H1 (cell line): ENCODE results near the gene SIRT7. TPM values are rescaled to one million over a fixed set of nuclear protein-coding genes. Genes with fewer than 3 reads are reported as not detected.

Source experiments
- CTCF ChIA-PET: fragments of 300-600 bp; sonication (Branson Sonifier 250); formaldehyde crosslinking; loops from one replicate; lab custom pipeline; 2021; ENCODE audit not compliant: partially characterized antibody; lab: Charles Lee
- POLR2A ChIA-PET: fragments of 300-600 bp; sonication (Branson Sonifier 250); formaldehyde crosslinking; loops from one replicate; lab custom pipeline; 2021; ENCODE audit warnings: inconsistent platforms; ENCODE audit not compliant: partially characterized antibody; lab: Charles Lee
- DNase-seq, 2 experiments: peaks; one replicate each; pipeline versions ENCODE4 v3.0.0 to v3.0.0-alpha.2; 2010 to 2022; ENCODE audit warnings: low spot score in 2 of 2, low read depth in 1 of 2, mixed read lengths in 1 of 2
- FAIRE-seq: peaks from 2 replicates; lab custom pipeline; 2011; peaks lifted over from hg19 to GRCh38; lab: Jason Lieb, UNC
- H2AFZ ChIP-seq: 2 replicates; pipeline ENCODE4 v1.8.1; 2012; ENCODE audit warnings: low read length, inconsistent platforms
- H2AK5ac ChIP-seq: 2 replicates; pipeline ENCODE4 v1.6.1; 2013; ENCODE audit warnings: low read depth, low read length
- H2BK120ac ChIP-seq: replicated peaks from 2 replicates; pipeline ENCODE3; 2013; ENCODE audit warnings: low read depth, low read length, inconsistent platforms
- H2BK12ac ChIP-seq: 2 replicates; pipeline ENCODE4 v1.6.1; 2013; ENCODE audit warnings: low read depth, low read length
- H2BK15ac ChIP-seq: 2 replicates; pipeline ENCODE4 v1.6.1; 2013; ENCODE audit warnings: low read length
- H2BK20ac ChIP-seq: 2 replicates; pipeline ENCODE4 v1.6.1; 2013; ENCODE audit warnings: low read length
- H2BK5ac ChIP-seq: 2 replicates; pipeline ENCODE4 v1.6.1; 2013; ENCODE audit warnings: low read depth, low read length
- H3K14ac ChIP-seq: 2 replicates; pipeline ENCODE4 v1.6.1; 2013; ENCODE audit warnings: inconsistent platforms; ENCODE audit not compliant: insufficient read length
- H3K18ac ChIP-seq: 2 replicates; pipeline ENCODE4 v1.6.1; 2013; ENCODE audit warnings: low read length; ENCODE audit errors: extremely low read depth
- H3K23ac ChIP-seq: 2 replicates; pipeline ENCODE4 v1.6.1; 2013; ENCODE audit warnings: inconsistent platforms; ENCODE audit not compliant: insufficient read length
- H3K23me2 ChIP-seq: 2 replicates; pipeline ENCODE4 v1.6.1; 2013; ENCODE audit warnings: low read depth, low read length
- H3K27ac ChIP-seq: 2 replicates; pipeline ENCODE4 v1.6.1; 2011; ENCODE audit warnings: low read depth, low read length, inconsistent platforms
- H3K27me3 ChIP-seq, 4 experiments: replicated peaks in 1 of 4; 1 replicate in 1 of 4; 2 replicates in 3 of 4; pipeline versions ENCODE4 v1.6.1 to v1.8.1; 2011 to 2013; ENCODE audit warnings: low read length in 3 of 4, mild to moderate bottlenecking in 3 of 4, inconsistent platforms in 2 of 4, mixed read lengths in 2 of 4, moderate library complexity in 1 of 4; ENCODE audit not compliant: control insufficient read depth in 3 of 4, insufficient read depth in 3 of 4; ENCODE audit errors: extremely low read depth in 1 of 4
- H3K36me3 ChIP-seq, 4 experiments: 2 replicates each; pipeline versions ENCODE4 v1.6.1 to v1.8.1; 2011 to 2013; ENCODE audit warnings: mild to moderate bottlenecking in 4 of 4, low read length in 3 of 4, moderate library complexity in 2 of 4, control low read depth in 1 of 4, inconsistent platforms in 1 of 4; ENCODE audit not compliant: insufficient read depth in 4 of 4, control insufficient read depth in 2 of 4
- H3K4ac ChIP-seq: replicated peaks from 2 replicates; pipeline ENCODE3; 2013; ENCODE audit warnings: low read length, low read depth, mixed read lengths, inconsistent platforms; ENCODE audit not compliant: insufficient read length
- H3K4me1 ChIP-seq, 4 experiments: replicated peaks in 1 of 4; 1 replicate in 1 of 4; 2 replicates in 3 of 4; pipeline versions ENCODE4 v1.6.1 to v1.8.1; 2011 to 2013; ENCODE audit warnings: low read length in 3 of 4, inconsistent platforms in 2 of 4, mixed read lengths in 1 of 4; ENCODE audit not compliant: insufficient read depth in 4 of 4, control insufficient read depth in 3 of 4
- H3K4me2 ChIP-seq, 2 experiments: 2 replicates each; pipeline versions ENCODE4 v1.6.1 to v1.8.1; 2011 to 2013; ENCODE audit warnings: low read depth in 2 of 2, low read length in 2 of 2, control low read depth in 1 of 2, inconsistent platforms in 1 of 2, mild to moderate bottlenecking in 1 of 2; ENCODE audit not compliant: insufficient read depth in 1 of 2
- H3K4me3 ChIP-seq, 4 experiments: fragments of 200-600, 300-600 bp in 1 of 4; sonication (generic), shearing (Covaris generic), sonication (Bioruptor Twin) in 1 of 4; 2 replicates each; pipeline versions ENCODE4 v1.5.1 to v1.8.1; 2011 to 2016; ENCODE audit warnings: low read length in 4 of 4, low read depth in 3 of 4, control low read depth in 2 of 4, inconsistent platforms in 2 of 4, mild to moderate bottlenecking in 2 of 4, mixed read lengths in 1 of 4, moderate library complexity in 1 of 4; ENCODE audit not compliant: insufficient read depth in 2 of 4; ENCODE audit errors: extremely low read depth in 1 of 4
- H3K56ac ChIP-seq: replicated peaks from 2 replicates; pipeline ENCODE3; 2013; ENCODE audit warnings: low read depth, mild to moderate bottlenecking, mixed read lengths, low read length, inconsistent platforms; ENCODE audit not compliant: insufficient read length
- H3K79me1 ChIP-seq: 2 replicates; pipeline ENCODE4 v1.6.1; 2013; ENCODE audit warnings: low read depth, low read length, control low read depth
- H3K79me2 ChIP-seq, 2 experiments: 2 replicates each; pipeline versions ENCODE4 v1.6.1 to v1.8.1; 2012 to 2013; ENCODE audit warnings: low read length in 2 of 2, mild to moderate bottlenecking in 2 of 2, inconsistent platforms in 1 of 2; ENCODE audit not compliant: insufficient read depth in 2 of 2, control insufficient read depth in 1 of 2
- H3K9ac ChIP-seq, 4 experiments: replicated peaks in 1 of 4; 1 replicate in 1 of 4; 2 replicates in 3 of 4; pipeline versions ENCODE4 v1.6.1 to v1.8.1; 2011 to 2013; ENCODE audit warnings: low read depth in 3 of 4, low read length in 3 of 4, control low read depth in 2 of 4, mild to moderate bottlenecking in 2 of 4, moderate library complexity in 2 of 4, inconsistent platforms in 1 of 4; ENCODE audit errors: extremely low read depth in 1 of 4
- H3K9me3 ChIP-seq, 2 experiments: 2 replicates each; pipeline versions ENCODE4 v1.6.1 to v1.8.1; 2012 to 2013; ENCODE audit warnings: mild to moderate bottlenecking in 2 of 2, moderate library complexity in 2 of 2, control low read depth in 1 of 2, inconsistent platforms in 1 of 2, low read depth in 1 of 2, low read length in 1 of 2, mixed read lengths in 1 of 2; ENCODE audit not compliant: insufficient read depth in 2 of 2
- H4K20me1 ChIP-seq, 2 experiments: replicated peaks in 1 of 2; 2 replicates each; pipeline versions ENCODE3 to v1.8.1; 2011 to 2013; ENCODE audit warnings: inconsistent platforms in 2 of 2, low read length in 2 of 2, mild to moderate bottlenecking in 1 of 2; ENCODE audit not compliant: insufficient read depth in 2 of 2, control insufficient read depth in 1 of 2
- H4K5ac ChIP-seq: 2 replicates; pipeline ENCODE4 v1.6.1; 2013; ENCODE audit warnings: low read length, low read depth, mixed read lengths, inconsistent platforms; ENCODE audit not compliant: insufficient read length
- H4K8ac ChIP-seq: 2 replicates; pipeline ENCODE4 v1.8.0; 2013; ENCODE audit warnings: mild to moderate bottlenecking, moderate library complexity, low read length, inconsistent platforms; ENCODE audit not compliant: insufficient read depth; ENCODE audit errors: extremely low read depth
- H4K91ac ChIP-seq: replicated peaks from 2 replicates; pipeline ENCODE3; 2013; ENCODE audit warnings: low read length, mixed read lengths, inconsistent platforms; ENCODE audit not compliant: insufficient read length
- EGR1 ChIP-seq: IDR thresholded peaks from 2 replicates; pipeline ENCODE4 v1.6.1; 2011; ENCODE audit warnings: low read depth, low read length, borderline replicate concordance
- GABPA ChIP-seq: IDR thresholded peaks from 2 replicates; pipeline ENCODE4 v1.6.1; 2011; ENCODE audit warnings: mild to moderate bottlenecking, low read length, moderate library complexity, borderline replicate concordance; ENCODE audit not compliant: insufficient read depth
- POLR2A ChIP-seq, 2 experiments: IDR thresholded peaks; 1 replicate in 1 of 2; 2 replicates in 1 of 2; pipeline ENCODE4 v1.6.1; 2011; ENCODE audit warnings: low read depth in 2 of 2, low read length in 2 of 2, mild to moderate bottlenecking in 2 of 2; ENCODE audit errors: control extremely low read depth in 1 of 2
- POU5F1 ChIP-seq: IDR thresholded peaks from 2 replicates; pipeline ENCODE4 v1.6.1; 2011; ENCODE audit warnings: low read depth, mild to moderate bottlenecking, low read length, moderate library complexity
- RNF2 ChIP-seq: fragments of 200-900, 300-1000 bp; sonication (generic); IDR thresholded peaks from 2 replicates; pipeline ENCODE4 v1.7.1; 2016; ENCODE audit warnings: borderline replicate concordance, low read depth, mild to moderate bottlenecking, antibody characterized with exemption, low read length; ENCODE audit not compliant: poor library complexity, severe bottlenecking; ENCODE audit errors: missing control alignments
- SIN3A ChIP-seq, 2 experiments: IDR thresholded peaks in 1 of 2; conservative IDR thresholded peaks in 1 of 2; 2 replicates each; pipeline ENCODE4 v1.6.1; 2011 to 2012; ENCODE audit warnings: low read length in 2 of 2, improper control_type of control experiment in 1 of 2, low read depth in 1 of 2, mild to moderate bottlenecking in 1 of 2
- YY1 ChIP-seq: IDR thresholded peaks from 2 replicates; pipeline ENCODE4 v1.6.1; 2011; ENCODE audit warnings: low read depth, mild to moderate bottlenecking, low read length
- WGBS, 2 experiments: shearing (Covaris generic) in 1 of 2; methylation state at CpG; one replicate each; pipeline versions ENCODE4 v1.1.6 to v1.1.7; 2013 to 2015; ENCODE audit warnings: low lambda C conversion rate in 2 of 2, mixed read lengths in 2 of 2, inconsistent platforms in 1 of 2, low coverage in 1 of 2, missing lambda C conversion rate in 1 of 2; ENCODE audit not compliant: insufficient replicate concordance in 2 of 2, insufficient coverage in 1 of 2, insufficient read length in 1 of 2; ENCODE audit errors: extremely low coverage in 1 of 2, missing lambda C conversion rate in 1 of 2; 5-methylcytosine and 5-hydroxymethylcytosine counted together
- polyA plus RNA-seq, 7 experiments: library from polyadenylated mRNA; depleted of rRNA in 3 of 7; stranded (reverse) in 5 of 7; unstranded in 2 of 7; fragments of >200 nt in 5 of 7; fragments of 200-250 nt in 2 of 7; gene quantifications; 1 replicate in 5 of 7; 2 replicates in 1 of 7; 4 replicates in 1 of 7; pipeline versions ENCODE4 v1.2.1 to v1.2.3, GENCODE V29; 2011 to 2013; ENCODE audit warnings: missing spikeins in 2 of 7, mixed read lengths in 2 of 7
- total RNA-seq: library from RNA; stranded (reverse); fragmentation: NEBNext Ultra II Directional; extraction: Animal tissue kit (Norgen Biotek cat#: 25700); gene quantifications from 2 replicates; pipeline ENCODE4 v1.2.1, GENCODE V29; 2021

The SIRT7 gene
- total and polyA plus RNA-seq, 2 of the 8 experiments (the other 6 are each of a cell fraction or from before 2014, with no cell fraction given) = 5.8 to 16.6 TPM

GRCh38 chr17:81914103-81914850 lies 3.7 kb downstream of the SIRT7 start:
- TF ChIP-seq GABPA = no peak
- TF ChIP-seq EGR1 = no peak
- TF ChIP-seq SIN3A (conservative IDR thresholded peaks at IDR 0.05 in 1 of 2, IDR thresholded peaks at IDR 0.05 in 1 of 2; ENCODE audit: low read depth in 1 of 2, low read length in 2 of 2) = no peak
- TF ChIP-seq POLR2A (IDR thresholded peaks at IDR 0.05; ENCODE audit: control extremely low read depth in 1 of 2, low read depth in 2 of 2, low read length in 2 of 2) = no peak
- TF ChIP-seq RNF2 = no peak
- TF ChIP-seq POU5F1 = no peak
- no peak for TF ChIP-seq YY1
- Histone ChIP-seq H4K8ac (peak overlapping the region; percentile 47; the same call in 1 of the 2 replicates), H3K18ac (no peak overlapping the region), H2AK5ac (no peak overlapping the region), H2BK5ac (no peak overlapping the region; the same call in 1 of the 2 replicates), H3K14ac (no peak overlapping the region), H3K23ac (no peak overlapping the region), H2AFZ (no peak overlapping the region), H4K91ac (no peak overlapping the region), H3K56ac (no peak overlapping the region), H2BK15ac (no peak overlapping the region), H2BK12ac (no peak overlapping the region), H4K5ac (no peak overlapping the region), H3K23me2 (peaks cover 11% of the 10 kb centered on the region), H3K79me2 (peaks cover 0 to 16% of the 10 kb centered on the region in 2 experiments; a peak in 2 of 4 replicates), H3K4me1 (peaks cover 0 to 20% (median 8%) of the 10 kb centered on the region in 4 experiments; a peak in 6 of 7 replicates), H3K36me3 (peaks cover 8 to 25% (median 20%) of the 10 kb centered on the region in 4 experiments), H3K27me3 (peaks cover 0 to 4% (median 2%) of the 10 kb centered on the region in 4 experiments; a peak in 2 of 7 replicates), H3K9ac (no peak overlapping the region), H3K4me3 (no peak overlapping the region), H3K79me1 (peaks cover 5% of the 10 kb centered on the region), H4K20me1 (peaks cover 6 to 40% of the 10 kb centered on the region in 2 experiments), H3K9me3 (no peaks in the 10 kb centered on the region), H3K4me2 (no peak overlapping the region), H2BK120ac (no peak overlapping the region), H3K4ac (no peak overlapping the region), H2BK20ac (no peak overlapping the region), H3K27ac (no peak overlapping the region)
- DNase-seq = no peak
- ChIA-PET POLR2A (interaction anchor here (0.9 to 8.7 kb wide), 5 partner anchors 8 to 102 kb away, joined by 3 to 135 read pairs (median 3); partner anchors contain the start of gene MAFG), CTCF (interaction anchor here (0.9 to 2.8 kb wide), 7 partner anchors 8 to 292 kb away, joined by 3 to 12 read pairs (median 4); partner anchors contain the start of genes MAFG and NOTUM)
- no peak for FAIRE-seq
- WGBS, 2 experiments = 95% methylated on average over 32 of the region's 36 CpGs; no CpG with 5 or more reads in 1 of the 2 experiments
